ENCODE results near the gene PLOD1.
"Not testable (repeated sequence)": the region's sequence is repeated elsewhere in the genome, so short reads cannot be mapped to it uniquely, and the experiment has no call there.

The PLOD1 gene

GRCh38 chr1:11912000-11912399 is 22.5 kb upstream of the PLOD1 start:
- H3K36me3 ChIP-seq: no peaks in the 10 kb centered on the region
- H3K4me3 ChIP-seq (ENCODE audit: low read depth, low read length): no peak overlapping the region
- TF ChIP-seq CTCF (IDR thresholded peaks at IDR 0.05; ENCODE audit: low read depth, low read length): no peak
- H3K27ac ChIP-seq: no peak overlapping the region
- H3K27me3 ChIP-seq (ENCODE audit: insufficient read depth, low read depth, severe bottlenecking): no peaks in the 10 kb centered on the region
- DNase-seq: no peak
- H3K9me3 ChIP-seq (ENCODE audit: severe bottlenecking): no peaks in the 10 kb centered on the region

- H3K27me3 ChIP-seq (ENCODE audit: insufficient read depth, low read depth, severe bottlenecking); H3K36me3 ChIP-seq; H3K27ac ChIP-seq; H3K9me3 ChIP-seq (ENCODE audit: severe bottlenecking); DNase-seq; H3K4me3 ChIP-seq (ENCODE audit: low read depth, low read length): not testable (repeated sequence)
Observed at GRCh38 chr1:11912482-11913216, 21.9 kb upstream of the PLOD1 start.

DNA sequence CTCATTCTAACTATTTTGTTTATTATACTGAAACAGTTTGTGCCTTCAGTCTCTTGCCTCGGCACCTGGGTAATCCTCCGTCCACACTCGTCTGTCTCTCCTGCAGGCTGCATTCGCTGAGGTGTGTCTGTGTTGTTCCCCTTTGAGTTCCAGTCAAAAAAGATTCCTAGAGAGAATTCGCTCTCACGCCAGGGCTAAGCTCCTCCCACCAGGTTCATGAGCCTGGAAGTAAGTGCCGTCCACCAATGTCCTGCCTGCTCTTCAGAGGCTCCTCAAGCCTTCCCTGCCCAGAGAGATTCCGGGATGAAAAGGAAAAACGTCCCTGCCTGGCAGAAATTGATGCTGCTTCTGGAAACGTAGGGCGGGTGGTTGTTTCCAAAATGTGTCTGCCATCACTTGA is 21.2 kb upstream of the PLOD1 start:
- H3K4me3 ChIP-seq (ENCODE audit: low read depth, low read length): no peak overlapping the region
- TF ChIP-seq CTCF (IDR thresholded peaks at IDR 0.05; ENCODE audit: low read depth, low read length): no peak
- no peaks in the 10 kb centered on the region; the same call in 1 of the 2 replicates for H3K36me3 ChIP-seq
- no peak for DNase-seq
- H3K27me3 ChIP-seq (ENCODE audit: insufficient read depth, low read depth, severe bottlenecking): no peaks in the 10 kb centered on the region
- no peaks in the 10 kb centered on the region for H3K9me3 ChIP-seq (ENCODE audit: severe bottlenecking)
- H3K27ac ChIP-seq: no peak overlapping the region

GRCh38 chr1:11914024-11914423 is 20.5 kb upstream of the PLOD1 start:
- no peak overlapping the region for H3K4me3 ChIP-seq (ENCODE audit: low read depth, low read length)
- H3K9me3 ChIP-seq (ENCODE audit: severe bottlenecking): no peaks in the 10 kb centered on the region
- TF ChIP-seq CTCF (IDR thresholded peaks at IDR 0.05; ENCODE audit: low read depth, low read length): no peak
- H3K36me3 ChIP-seq: peaks cover 7% of the 10 kb centered on the region
- no peak for DNase-seq
- H3K27me3 ChIP-seq (ENCODE audit: insufficient read depth, low read depth, severe bottlenecking): no peaks in the 10 kb centered on the region
- no peak overlapping the region for H3K27ac ChIP-seq

GRCh38 chr1:11918799-11919519 is 15.6 kb upstream of the PLOD1 start:
- no peak for DNase-seq
- no peak for TF ChIP-seq CTCF (IDR thresholded peaks at IDR 0.05; ENCODE audit: low read depth, low read length)
- peaks cover 42% of the 10 kb centered on the region for H3K36me3 ChIP-seq
- H3K4me3 ChIP-seq (ENCODE audit: low read depth, low read length): no peak overlapping the region
- no peak overlapping the region for H3K27ac ChIP-seq
- H3K27me3 ChIP-seq (ENCODE audit: insufficient read depth, low read depth, severe bottlenecking): no peaks in the 10 kb centered on the region
- H3K9me3 ChIP-seq (ENCODE audit: severe bottlenecking): no peaks in the 10 kb centered on the region

- DNase-seq: no peak
- Histone ChIP-seq H3K27me3 (ENCODE audit: insufficient read depth, low read depth, severe bottlenecking) (no peaks in the 10 kb centered on the region), H3K9me3 (ENCODE audit: severe bottlenecking) (no peaks in the 10 kb centered on the region), H3K36me3 (peaks cover 47% of the 10 kb centered on the region), H3K27ac (no peak overlapping the region), H3K4me3 (ENCODE audit: low read depth, low read length) (no peak overlapping the region)
- no peak for TF ChIP-seq CTCF (IDR thresholded peaks at IDR 0.05; ENCODE audit: low read depth, low read length)
Observed at GRCh38 chr1:11919621-11920020, 14.9 kb upstream of the PLOD1 start.
